Activated CD8-positive, alpha-beta memory T cell treated with anti-CD3 and anti-CD28 coated beads, Interleukin-2, amount 50 U/mL, for 24 hours (primary cell): ENCODE data around the gene FMO5.
"Not testable (repeated sequence)": the region's sequence is repeated elsewhere in the genome, so short reads cannot be mapped to it uniquely, and the experiment has no call there.

Experiments
- DNase-seq: peaks from one replicate; pipeline ENCODE4 v3.0.0-alpha.2; 2020; ENCODE audit errors: extremely low read depth

The FMO5 gene

GRCh38 chr1:147207192-147207591 lies 17.9 kb downstream of the FMO5 start:
- no peak for DNase-seq

GRCh38 chr1:147204080-147204479 lies 21.1 kb downstream of the FMO5 start:
- DNase-seq = no peak

- no peak for DNase-seq
Measured at GRCh38 chr1:147202576-147202975, 22.6 kb downstream of the FMO5 start.

GRCh38 chr1:147201786-147202185 lies 23.4 kb downstream of the FMO5 start:
- DNase-seq = no peak

GRCh38 chr1:147201276-147201675 lies 23.9 kb downstream of the FMO5 start:
- no peak for DNase-seq

- not testable (repeated sequence) for DNase-seq
Measured at GRCh38 chr1:147197324-147197723, 27.8 kb downstream of the FMO5 start.

- no peak for DNase-seq
Measured at GRCh38 chr1:147189514-147189913, 35.6 kb downstream of the FMO5 start.

GRCh38 chr1:147185432-147185831 lies 39.7 kb downstream of the FMO5 start:
- DNase-seq = no peak

GRCh38 chr1:147177611-147178380 lies 47.3 kb downstream of the FMO5 start:
- no peak for DNase-seq

GRCh38 chr1:147172168-147173016 lies 52.7 kb downstream of the FMO5 start, which contains the start of gene PRKAB2:
PRKAB2 (minus strand) TSS chr1:147172470; CDS start chr1:147172144, 326 bp downstream.
- DNase-seq = peak; percentile 76

- no peak for DNase-seq
Measured at GRCh38 chr1:147171399-147172167, 53.6 kb downstream of the FMO5 start.

GRCh38 chr1:147169840-147170674 lies 55.1 kb downstream of the FMO5 start:
- DNase-seq = no peak

GRCh38 chr1:147169171-147169570 lies 56.0 kb downstream of the FMO5 start:
- DNase-seq = no peak

GRCh38 chr1:147168626-147169058 lies 56.5 kb downstream of the FMO5 start:
- DNase-seq = no peak

GRCh38 chr1:147167365-147167764 lies 57.8 kb downstream of the FMO5 start:
- no peak for DNase-seq

GRCh38 chr1:147163019-147163418 lies 62.1 kb downstream of the FMO5 start:
- DNase-seq = no peak

- no peak for DNase-seq
Measured at GRCh38 chr1:147162093-147162492, 63.0 kb downstream of the FMO5 start.

GRCh38 chr1:147157116-147157515 lies 68.0 kb downstream of the FMO5 start:
- DNase-seq = not testable (repeated sequence)

GRCh38 chr1:147156642-147157041 lies 68.5 kb downstream of the FMO5 start:
- DNase-seq = no peak

- DNase-seq = no peak
Measured at GRCh38 chr1:147152772-147153171, 72.4 kb downstream of the FMO5 start.

GRCh38 chr1:147151244-147151643 lies 73.9 kb downstream of the FMO5 start:
- DNase-seq = no peak
